D721Med (cell line): ENCODE data around the gene TMEM213.

Source experiments
- DNase-seq: peaks from one replicate; pipeline ENCODE4 v3.0.0; 2011; ENCODE audit warnings: low spot score; ENCODE audit not compliant: insufficient read length
- FAIRE-seq: peaks from 2 replicates; lab custom pipeline; 2011; peaks lifted over from hg19 to GRCh38; lab: Jason Lieb, UNC
- TF ChIP-seq, protein P1 (sequence below): IDR thresholded peaks from 2 replicates; pipeline ENCODE4 v1.5.1; 2012; ENCODE audit warnings: mild to moderate bottlenecking, control low read depth; ENCODE audit not compliant: insufficient read depth; ENCODE audit errors: missing control alignments

The TMEM213 gene

DNA sequence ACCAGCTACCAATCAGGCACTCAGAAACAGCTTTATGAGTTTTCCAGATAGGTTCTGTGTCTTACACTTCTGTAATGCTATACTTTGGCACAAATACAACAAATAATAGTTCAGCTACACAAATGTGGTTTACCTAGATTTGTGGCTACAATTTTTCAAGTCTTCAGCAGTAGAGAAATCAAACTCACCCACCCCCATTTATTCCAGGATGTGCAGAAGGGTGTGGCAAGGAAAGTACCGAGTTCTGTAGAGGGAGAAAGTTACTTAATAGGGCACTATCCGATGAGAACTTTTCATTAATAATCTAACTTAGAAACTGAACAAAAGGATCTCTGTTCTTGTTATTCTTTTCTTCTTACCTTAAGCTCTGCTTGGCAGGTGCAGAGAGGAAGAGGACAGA, 30.5 kb downstream of the TMEM213 start:
- TF ChIP-seq, protein P1, sequence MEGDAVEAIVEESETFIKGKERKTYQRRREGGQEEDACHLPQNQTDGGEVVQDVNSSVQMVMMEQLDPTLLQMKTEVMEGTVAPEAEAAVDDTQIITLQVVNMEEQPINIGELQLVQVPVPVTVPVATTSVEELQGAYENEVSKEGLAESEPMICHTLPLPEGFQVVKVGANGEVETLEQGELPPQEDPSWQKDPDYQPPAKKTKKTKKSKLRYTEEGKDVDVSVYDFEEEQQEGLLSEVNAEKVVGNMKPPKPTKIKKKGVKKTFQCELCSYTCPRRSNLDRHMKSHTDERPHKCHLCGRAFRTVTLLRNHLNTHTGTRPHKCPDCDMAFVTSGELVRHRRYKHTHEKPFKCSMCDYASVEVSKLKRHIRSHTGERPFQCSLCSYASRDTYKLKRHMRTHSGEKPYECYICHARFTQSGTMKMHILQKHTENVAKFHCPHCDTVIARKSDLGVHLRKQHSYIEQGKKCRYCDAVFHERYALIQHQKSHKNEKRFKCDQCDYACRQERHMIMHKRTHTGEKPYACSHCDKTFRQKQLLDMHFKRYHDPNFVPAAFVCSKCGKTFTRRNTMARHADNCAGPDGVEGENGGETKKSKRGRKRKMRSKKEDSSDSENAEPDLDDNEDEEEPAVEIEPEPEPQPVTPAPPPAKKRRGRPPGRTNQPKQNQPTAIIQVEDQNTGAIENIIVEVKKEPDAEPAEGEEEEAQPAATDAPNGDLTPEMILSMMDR, result no peak
- no peak for FAIRE-seq
- no peak for DNase-seq

DNA sequence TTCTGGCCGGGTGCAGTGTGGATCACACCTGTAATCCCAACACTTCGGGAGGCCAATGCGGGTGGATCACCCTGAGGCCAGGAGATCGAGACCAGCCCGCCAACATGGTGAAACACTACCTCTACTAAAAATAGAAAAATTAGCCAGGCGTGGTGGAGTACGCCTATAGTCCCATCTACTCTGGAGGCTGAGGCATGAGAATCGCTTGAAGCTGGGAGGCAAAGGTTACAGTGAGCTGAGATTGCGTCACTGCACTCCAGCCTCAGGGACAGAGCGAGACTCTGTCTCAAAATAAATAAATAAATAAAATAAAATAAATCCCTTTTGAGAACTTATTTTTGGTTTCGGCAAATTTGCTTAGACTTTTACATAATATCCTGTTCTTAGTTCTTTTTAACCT, 31.5 kb downstream of the TMEM213 start:
- no peak for DNase-seq
- TF ChIP-seq, protein P1, result no peak
- FAIRE-seq, result no peak

DNA sequence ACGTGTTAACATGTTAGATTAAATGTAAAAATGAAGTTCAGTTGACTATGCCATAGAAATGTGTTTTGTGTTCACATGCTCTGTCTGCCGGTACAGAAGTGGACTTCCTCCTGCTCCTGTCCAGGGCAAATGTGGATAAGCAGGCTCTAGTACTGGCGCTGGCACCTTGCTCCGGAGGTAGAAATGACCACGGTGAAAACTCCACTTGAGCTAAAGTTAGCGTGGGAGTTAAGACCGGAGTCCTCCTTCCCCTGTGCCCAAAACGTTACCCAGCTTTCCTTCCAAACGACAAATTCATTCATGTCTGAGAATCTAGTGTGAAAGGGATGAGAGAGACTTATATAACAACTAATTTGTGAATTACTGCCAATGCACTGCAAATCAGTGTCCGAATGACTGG, 35.2 kb downstream of the TMEM213 start:
- TF ChIP-seq, protein P1, result no peak
- no peak for FAIRE-seq

DNA sequence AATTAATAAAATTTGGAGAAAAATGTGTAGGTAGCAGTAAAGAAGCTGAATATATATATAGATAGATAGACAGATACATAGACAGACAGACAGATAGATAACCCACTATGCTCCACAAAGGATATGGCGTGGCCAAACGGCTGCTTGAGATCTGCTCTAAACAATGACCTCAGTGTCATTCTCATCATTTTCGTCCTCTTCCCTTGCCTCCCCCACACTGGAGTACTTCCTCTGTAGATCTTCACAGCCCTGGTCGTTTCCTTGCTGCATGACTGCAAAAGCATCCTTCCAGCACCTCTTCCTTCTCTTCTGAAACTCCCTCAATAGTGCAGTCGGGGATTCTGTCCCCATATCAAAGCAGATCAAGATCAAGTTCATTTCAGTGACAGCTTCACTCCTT, 35.8 kb downstream of the TMEM213 start:
- no peak for DNase-seq
- FAIRE-seq, result no peak
- TF ChIP-seq, protein P1, result no peak

More for the DNA sequence above, 35.2 kb downstream of the TMEM213 start:
- DNase-seq, result no peak

DNA sequence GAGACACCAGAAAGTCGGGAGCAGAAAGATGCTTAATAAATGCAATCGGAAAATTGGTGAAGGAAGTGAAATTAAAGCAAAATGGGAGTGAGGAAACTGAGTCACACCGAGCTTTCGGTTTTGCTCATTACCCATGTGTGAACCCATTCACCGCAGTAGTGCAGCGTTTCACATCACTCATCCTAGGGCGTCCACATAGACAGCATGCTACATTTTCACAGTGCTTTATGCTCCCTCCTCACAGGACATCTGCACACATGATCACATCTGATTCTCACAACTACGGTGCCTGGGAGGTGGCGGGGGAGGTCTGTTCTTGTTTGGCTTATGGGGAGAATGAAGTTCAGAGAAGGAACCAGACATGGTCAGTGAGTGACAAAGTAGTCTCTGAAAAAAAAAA, 36.8 kb downstream of the TMEM213 start:
- DNase-seq (no peak), FAIRE-seq (no peak)
- TF ChIP-seq, protein P1, result no peak

DNA sequence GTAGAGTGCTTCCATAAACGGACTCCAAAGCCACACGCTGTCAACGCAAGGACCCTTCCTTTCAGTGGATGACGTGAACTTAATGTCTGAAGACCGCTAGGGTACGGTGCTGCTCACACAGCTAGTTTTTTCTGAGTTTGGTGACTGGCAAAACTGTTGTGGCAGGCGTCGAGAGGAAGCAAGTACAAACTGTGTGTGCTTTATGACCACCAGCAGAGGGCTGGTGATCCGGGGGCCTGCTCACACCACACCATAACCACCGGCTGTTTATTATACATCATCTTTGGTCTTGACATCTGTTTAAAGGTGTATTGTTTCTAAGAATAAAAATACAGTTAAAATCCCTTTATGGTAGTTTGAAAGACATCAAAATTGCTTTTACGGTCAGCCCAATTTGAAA, 37.3 kb downstream of the TMEM213 start:
- FAIRE-seq, result no peak
- TF ChIP-seq, protein P1, result no peak
- no peak for DNase-seq

DNA sequence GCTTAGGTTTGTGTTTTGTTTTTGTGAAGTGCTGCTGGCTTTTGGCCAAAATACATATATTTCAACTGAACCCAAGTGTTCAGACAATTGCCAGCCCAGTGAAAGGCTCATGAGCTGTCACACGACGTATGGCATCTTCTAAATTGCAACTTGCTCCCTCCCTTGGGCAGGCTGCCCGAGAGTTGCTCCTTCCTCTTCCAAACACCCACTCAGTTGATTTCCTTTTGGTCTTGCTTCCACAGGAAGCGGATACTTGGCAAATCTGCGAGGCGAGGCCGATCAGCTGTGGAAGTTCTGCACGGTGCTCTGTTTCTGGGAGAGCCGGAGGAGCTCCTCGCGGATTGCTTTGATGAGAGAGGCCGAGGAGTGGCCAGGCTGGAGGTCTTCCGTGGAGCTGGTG, 39.8 kb downstream of the TMEM213 start:
- FAIRE-seq (no peak), DNase-seq (no peak)
- TF ChIP-seq, protein P1, result no peak
